K562 (cell line): Measurements from ENCODE around the gene RGS9. TPM values are rescaled to one million over a fixed set of nuclear protein-coding genes. Genes with fewer than 3 reads are reported as not detected.

Experiments used
- BDP1 ChIP-seq: IDR thresholded peaks from 3 replicates; pipeline ENCODE4 v1.6.1; 2011; ENCODE audit not compliant: insufficient read length, insufficient read depth
- E2F3 ChIP-seq: fragments of 250-450 bp; sonication (Bioruptor Pico); IDR thresholded peaks from 2 replicates; pipeline ENCODE4 v1.4.0; 2020; ENCODE audit warnings: mild to moderate bottlenecking
- ETV6 ChIP-seq, 3 experiments: fragments of 150-350 bp in 1 of 3; sonication (generic) in 1 of 3; formaldehyde crosslinking in 1 of 3; IDR thresholded peaks; 2 replicates each; pipeline versions ENCODE4 v1.6.1 to v1.8.0; 2014 to 2022; ENCODE audit warnings: borderline replicate concordance in 2 of 3, low read depth in 2 of 3, antibody characterized with exemption in 1 of 3, low read length in 1 of 3, mild to moderate bottlenecking in 1 of 3, missing genetic modification reagents in 1 of 3
- MGA ChIP-seq: fragments of 450-650 bp; IDR thresholded peaks from 2 replicates; pipeline ENCODE4 v1.6.1; 2016; ENCODE audit warnings: mild to moderate bottlenecking, moderate library complexity
- ZFP36 ChIP-seq: fragments of 150-350 bp; IDR thresholded peaks from 2 replicates; pipeline ENCODE4 v1.6.1; 2018; ENCODE audit warnings: low read length, low read depth; ENCODE audit not compliant: partially characterized antibody
- ZNF77 ChIP-seq: fragments of 250-450 bp; sonication (Bioruptor Pico); IDR thresholded peaks from 2 replicates; pipeline ENCODE4 v1.5.0; 2020
- polyA plus RNA-seq, 8 experiments: library from polyadenylated mRNA; depleted of rRNA in 4 of 8; stranded (reverse) in 5 of 8; unstranded in 3 of 8; fragments of >200 nt; fragmentation: Nextera tagmentation in 2 of 8; fragmentation: Illumina TruSeq in 1 of 8; extraction: Ambion mirVana in 2 of 8; extraction: Trizol in 1 of 8; gene quantifications; 2 replicates each; pipeline versions ENCODE4 v1.2.1 to v1.2.3, GENCODE V29; 2011 to 2014; ENCODE audit warnings: inconsistent platforms in 1 of 8, missing spikeins in 1 of 8
- total RNA-seq, 7 experiments: library from RNA; depleted of rRNA in 6 of 7; stranded (reverse); fragments of >200 nt in 6 of 7; fragmentation: Illumina TruSeq in 2 of 7; extraction: Trizol in 2 of 7; gene quantifications; 2 replicates each; pipeline versions ENCODE4 v1.2.1 to v1.2.3, GENCODE V29; 2011 to 2021; ENCODE audit warnings: low replicate concordance in 1 of 7
- TF ChIP-seq, protein P1 (sequence below): sonication (generic); formaldehyde crosslinking; IDR thresholded peaks from 2 replicates; pipeline ENCODE4 v1.8.1; 2023; ENCODE audit warnings: mild to moderate bottlenecking, missing genetic modification reagents
- TF ChIP-seq, protein P2 (sequence below): fragments of 450-650 bp; IDR thresholded peaks from 2 replicates; pipeline ENCODE4 v1.6.1; 2018; ENCODE audit warnings: mild to moderate bottlenecking, low read depth; ENCODE audit not compliant: partially characterized antibody
- TF ChIP-seq, protein P3 (sequence below): fragments of 250-450 bp; sonication (Bioruptor Pico); IDR thresholded peaks from 2 replicates; pipeline ENCODE4 v1.8.0; 2022; ENCODE audit warnings: inconsistent platforms, mild to moderate bottlenecking, moderate library complexity, borderline replicate concordance

The RGS9 gene
- total and polyA plus RNA-seq, 9 of the 15 experiments (the other 6 are each of a cell fraction or from before 2014, with no cell fraction given), result 0.18 to 1.4 (median 0.55) TPM

GRCh38 chr17:65108152-65108551 lies 29.0 kb upstream of the RGS9 start (continued):
- TF ChIP-seq MGA, result no peak
- TF ChIP-seq E2F3 (CRISPR knock-in tag), result no peak
- TF ChIP-seq, protein P1, sequence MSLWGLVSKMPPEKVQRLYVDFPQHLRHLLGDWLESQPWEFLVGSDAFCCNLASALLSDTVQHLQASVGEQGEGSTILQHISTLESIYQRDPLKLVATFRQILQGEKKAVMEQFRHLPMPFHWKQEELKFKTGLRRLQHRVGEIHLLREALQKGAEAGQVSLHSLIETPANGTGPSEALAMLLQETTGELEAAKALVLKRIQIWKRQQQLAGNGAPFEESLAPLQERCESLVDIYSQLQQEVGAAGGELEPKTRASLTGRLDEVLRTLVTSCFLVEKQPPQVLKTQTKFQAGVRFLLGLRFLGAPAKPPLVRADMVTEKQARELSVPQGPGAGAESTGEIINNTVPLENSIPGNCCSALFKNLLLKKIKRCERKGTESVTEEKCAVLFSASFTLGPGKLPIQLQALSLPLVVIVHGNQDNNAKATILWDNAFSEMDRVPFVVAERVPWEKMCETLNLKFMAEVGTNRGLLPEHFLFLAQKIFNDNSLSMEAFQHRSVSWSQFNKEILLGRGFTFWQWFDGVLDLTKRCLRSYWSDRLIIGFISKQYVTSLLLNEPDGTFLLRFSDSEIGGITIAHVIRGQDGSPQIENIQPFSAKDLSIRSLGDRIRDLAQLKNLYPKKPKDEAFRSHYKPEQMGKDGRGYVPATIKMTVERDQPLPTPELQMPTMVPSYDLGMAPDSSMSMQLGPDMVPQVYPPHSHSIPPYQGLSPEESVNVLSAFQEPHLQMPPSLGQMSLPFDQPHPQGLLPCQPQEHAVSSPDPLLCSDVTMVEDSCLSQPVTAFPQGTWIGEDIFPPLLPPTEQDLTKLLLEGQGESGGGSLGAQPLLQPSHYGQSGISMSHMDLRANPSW (CRISPR knock-in tag), result no peak
- TF ChIP-seq ZFP36, result peak; percentile 63
- no peak for TF ChIP-seq BDP1
- TF ChIP-seq ZNF77 (CRISPR knock-in tag), result no peak
- TF ChIP-seq ETV6 (IDR thresholded peaks at IDR 0.05; ENCODE audit: borderline replicate concordance in 1 of 2, low read depth in 2 of 2, low read length in 1 of 2), result no peak
- TF ChIP-seq ETV6 (CRISPR knock-in tag; IDR thresholded peaks at IDR 0.05; ENCODE audit: borderline replicate concordance), result no peak
- TF ChIP-seq, protein P2, sequence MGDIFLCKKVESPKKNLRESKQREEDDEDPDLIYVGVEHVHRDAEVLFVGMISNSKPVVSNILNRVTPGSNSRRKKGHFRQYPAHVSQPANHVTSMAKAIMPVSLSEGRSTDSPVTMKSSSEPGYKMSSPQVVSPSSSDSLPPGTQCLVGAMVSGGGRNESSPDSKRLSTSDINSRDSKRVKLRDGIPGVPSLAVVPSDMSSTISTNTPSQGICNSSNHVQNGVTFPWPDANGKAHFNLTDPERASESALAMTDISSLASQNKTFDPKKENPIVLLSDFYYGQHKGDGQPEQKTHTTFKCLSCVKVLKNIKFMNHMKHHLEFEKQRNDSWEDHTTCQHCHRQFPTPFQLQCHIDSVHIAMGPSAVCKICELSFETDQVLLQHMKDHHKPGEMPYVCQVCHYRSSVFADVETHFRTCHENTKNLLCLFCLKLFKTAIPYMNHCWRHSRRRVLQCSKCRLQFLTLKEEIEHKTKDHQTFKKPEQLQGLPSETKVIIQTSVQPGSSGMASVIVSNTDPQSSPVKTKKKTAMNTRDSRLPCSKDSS, result no peak
- TF ChIP-seq, protein P3, sequence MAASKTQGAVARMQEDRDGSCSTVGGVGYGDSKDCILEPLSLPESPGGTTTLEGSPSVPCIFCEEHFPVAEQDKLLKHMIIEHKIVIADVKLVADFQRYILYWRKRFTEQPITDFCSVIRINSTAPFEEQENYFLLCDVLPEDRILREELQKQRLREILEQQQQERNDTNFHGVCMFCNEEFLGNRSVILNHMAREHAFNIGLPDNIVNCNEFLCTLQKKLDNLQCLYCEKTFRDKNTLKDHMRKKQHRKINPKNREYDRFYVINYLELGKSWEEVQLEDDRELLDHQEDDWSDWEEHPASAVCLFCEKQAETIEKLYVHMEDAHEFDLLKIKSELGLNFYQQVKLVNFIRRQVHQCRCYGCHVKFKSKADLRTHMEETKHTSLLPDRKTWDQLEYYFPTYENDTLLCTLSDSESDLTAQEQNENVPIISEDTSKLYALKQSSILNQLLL, result no peak
